ENCODE data around the gene CFAP20.
"Not testable (repeated sequence)": the region's sequence is repeated elsewhere in the genome, so short reads cannot be mapped to it uniquely, and the experiment has no call there.

The CFAP20 gene

GRCh38 chr16:58096249-58096648, 32.9 kb downstream of the CFAP20 start:
- no peak for DNase-seq (ENCODE audit: low spot score)

GRCh38 chr16:58095575-58095960, 33.6 kb downstream of the CFAP20 start:
- not testable (repeated sequence) for DNase-seq (ENCODE audit: low spot score)

- no peak for DNase-seq (ENCODE audit: low spot score)
Measured at GRCh38 chr16:58094791-58095574, 34.2 kb downstream of the CFAP20 start.

GRCh38 chr16:58094026-58094425, 35.2 kb downstream of the CFAP20 start:
- DNase-seq (ENCODE audit: low spot score) = no peak

- not testable (repeated sequence) for DNase-seq (ENCODE audit: low spot score)
Measured at GRCh38 chr16:58090396-58090795, 38.8 kb downstream of the CFAP20 start.

GRCh38 chr16:58088091-58088490, 41.1 kb downstream of the CFAP20 start:
- no peak for DNase-seq (ENCODE audit: low spot score)

- DNase-seq (ENCODE audit: low spot score) = no peak
Measured at GRCh38 chr16:58087209-58087913, 41.8 kb downstream of the CFAP20 start.

GRCh38 chr16:58086381-58087208, 42.6 kb downstream of the CFAP20 start:
- DNase-seq (ENCODE audit: low spot score) = no peak

- no peak for DNase-seq (ENCODE audit: low spot score)
Measured at GRCh38 chr16:58085584-58086251, 43.5 kb downstream of the CFAP20 start.

GRCh38 chr16:58085171-58085570, 44.0 kb downstream of the CFAP20 start:
- DNase-seq (ENCODE audit: low spot score) = no peak

GRCh38 chr16:58084635-58085034, 44.5 kb downstream of the CFAP20 start:
- no peak for DNase-seq (ENCODE audit: low spot score)

GRCh38 chr16:58082381-58082780, 46.8 kb downstream of the CFAP20 start:
- no peak for DNase-seq (ENCODE audit: low spot score)

GRCh38 chr16:58080657-58081056, 48.5 kb downstream of the CFAP20 start:
- not testable (repeated sequence) for DNase-seq (ENCODE audit: low spot score)

GRCh38 chr16:58077796-58078195, 51.4 kb downstream of the CFAP20 start:
- DNase-seq (ENCODE audit: low spot score) = no peak

- no peak for DNase-seq (ENCODE audit: low spot score)
Measured at GRCh38 chr16:58076514-58076913, 52.7 kb downstream of the CFAP20 start.

GRCh38 chr16:58074657-58075056, 54.5 kb downstream of the CFAP20 start:
- DNase-seq (ENCODE audit: low spot score) = no peak

- not testable (repeated sequence) for DNase-seq (ENCODE audit: low spot score)
Measured at GRCh38 chr16:58073086-58073485, 56.1 kb downstream of the CFAP20 start.

GRCh38 chr16:58072134-58072533, 57.0 kb downstream of the CFAP20 start:
- DNase-seq (ENCODE audit: low spot score) = not testable (repeated sequence)

GRCh38 chr16:58070585-58070984, 58.6 kb downstream of the CFAP20 start:
- no peak for DNase-seq (ENCODE audit: low spot score)
